K562 (cell line): Measurements from ENCODE around the gene STPG4.

Experiments
- BRCA1 ChIP-seq, 2 experiments: fragments of 450-650 bp in 1 of 2; sonication (generic) in 1 of 2; formaldehyde crosslinking in 1 of 2; IDR thresholded peaks; 2 replicates each; pipeline versions ENCODE4 v1.5.0 to v1.6.1; 2017 to 2020; ENCODE audit warnings: mild to moderate bottlenecking in 1 of 2, missing genetic modification reagents in 1 of 2
- ZNF384 ChIP-seq: IDR thresholded peaks from 2 replicates; pipeline ENCODE4 v1.6.1; 2012; ENCODE audit warnings: low read depth, low read length, improper control_type of control experiment

DNA sequence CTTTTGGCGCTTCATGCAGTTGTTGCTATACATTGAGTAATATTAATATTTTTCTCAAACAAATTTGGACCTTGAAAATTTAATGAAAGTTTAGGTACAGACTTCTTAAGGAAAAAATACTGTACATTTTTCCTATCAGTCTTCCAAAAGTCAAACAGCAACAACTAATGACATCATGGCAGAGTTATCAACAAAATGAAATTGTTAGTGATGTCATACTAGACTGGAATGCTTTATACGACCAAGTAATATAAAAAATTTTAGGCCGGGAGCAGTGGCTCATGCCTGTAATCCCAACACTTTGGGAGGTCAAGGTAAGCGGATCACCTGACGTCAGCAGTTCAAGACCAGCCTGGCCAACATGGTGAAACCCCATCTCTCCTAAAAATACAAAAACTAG, 12.0 kb upstream of the STPG4 start:
- no peak for TF ChIP-seq ZNF384
- TF ChIP-seq BRCA1 (IDR thresholded peaks at IDR 0.05) = no peak
- no peak for TF ChIP-seq BRCA1 (CRISPR knock-in tag; IDR thresholded peaks at IDR 0.05)
